ENCODE measurements around the gene CDH13. TPM values are rescaled to one million over a fixed set of nuclear protein-coding genes. Genes with fewer than 3 reads are reported as not detected.
A peak's percentile ranks its signal among the peaks of the same experiment; 100 is the strongest.

Gene CDH13
- total RNA-seq, 1 experiment from 2014 or later, result 66.0 TPM

DNA sequence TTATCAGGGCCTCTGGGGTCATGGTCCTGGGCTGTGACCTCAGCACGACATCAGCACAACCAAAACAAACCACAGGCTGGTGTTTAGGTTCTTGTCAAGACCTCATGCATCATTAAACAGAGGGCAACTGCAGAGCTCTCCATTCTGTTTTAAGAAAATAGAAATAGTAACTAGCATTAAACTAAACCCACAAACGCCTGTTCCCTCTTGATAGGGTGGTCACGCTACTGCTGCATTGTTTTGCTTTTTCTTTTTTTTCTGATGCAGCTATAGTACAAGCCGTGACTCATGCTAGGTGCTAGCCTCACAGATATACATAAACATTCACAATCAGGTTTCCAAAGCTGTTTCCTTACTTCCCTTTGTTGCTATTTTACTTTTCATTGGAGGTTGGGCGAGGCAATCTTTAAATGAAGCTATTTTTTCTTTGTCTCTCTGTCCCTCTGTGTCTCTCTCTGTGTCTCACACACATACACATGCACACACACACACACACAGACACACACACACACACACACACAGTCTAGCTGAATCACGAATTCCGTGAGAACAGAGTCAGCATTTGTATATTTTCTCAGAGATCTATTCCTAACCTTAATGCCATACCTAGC, 310.3 kb downstream of the CDH13 start:
- peak; percentile 88 for DNase-seq (ENCODE audit: low read depth)

DNA sequence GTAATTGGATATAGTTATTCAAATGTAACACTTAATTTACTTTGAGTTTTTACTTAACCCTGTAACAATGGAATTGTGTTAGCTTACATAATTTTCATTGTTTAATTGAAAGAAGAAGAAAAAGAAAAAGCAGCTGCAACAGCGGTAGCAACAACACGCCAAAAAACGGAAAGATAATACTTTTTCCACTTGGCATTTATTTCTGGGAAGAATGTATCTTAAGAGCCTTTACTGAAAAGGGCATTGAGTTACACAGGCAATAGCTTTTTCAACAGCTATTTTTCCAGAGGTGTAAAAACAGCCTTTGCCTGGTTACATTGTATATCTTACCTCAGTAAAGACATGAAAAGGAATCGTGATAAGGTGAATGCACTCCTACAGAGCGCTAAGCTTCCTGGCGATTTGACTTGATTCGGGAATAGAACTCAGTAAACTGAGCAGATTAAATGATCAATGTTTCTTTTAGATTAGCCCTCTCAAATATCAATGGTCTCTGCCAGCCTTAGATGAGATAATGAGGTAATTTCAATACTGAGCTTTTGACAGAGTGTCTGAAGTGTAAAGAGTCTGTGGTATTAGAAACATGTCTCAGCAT, 311.3 kb downstream of the CDH13 start:
- no peak for DNase-seq (ENCODE audit: low read depth)

DNA sequence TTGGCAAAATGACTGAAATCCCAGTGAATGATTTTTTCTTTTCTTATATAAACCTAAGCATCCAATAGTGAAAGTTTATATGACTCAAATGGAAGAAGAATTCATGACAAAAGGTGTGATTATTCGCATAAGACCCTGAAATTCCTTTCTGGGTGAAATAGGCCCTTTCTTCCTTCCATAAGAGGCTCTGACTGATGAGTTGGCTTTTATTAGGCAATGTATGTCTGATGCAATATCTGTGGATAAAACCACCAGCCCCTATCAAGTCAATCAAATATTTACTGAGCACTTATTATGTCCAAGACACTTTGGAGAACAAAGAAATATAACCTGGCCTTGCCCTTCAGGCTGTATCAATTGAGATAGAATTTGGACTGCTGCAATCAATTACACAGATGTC, 316.6 kb downstream of the CDH13 start:
- DNase-seq (ENCODE audit: low read depth), result peak; percentile 65

- DNase-seq (ENCODE audit: low read depth), result peak; percentile 90
Measured at GRCh38 chr16:82945420-82946101, 318.8 kb downstream of the CDH13 start.

GRCh38 chr16:82947698-82948097, 320.9 kb downstream of the CDH13 start:
- DNase-seq (ENCODE audit: low read depth), result no peak

DNA sequence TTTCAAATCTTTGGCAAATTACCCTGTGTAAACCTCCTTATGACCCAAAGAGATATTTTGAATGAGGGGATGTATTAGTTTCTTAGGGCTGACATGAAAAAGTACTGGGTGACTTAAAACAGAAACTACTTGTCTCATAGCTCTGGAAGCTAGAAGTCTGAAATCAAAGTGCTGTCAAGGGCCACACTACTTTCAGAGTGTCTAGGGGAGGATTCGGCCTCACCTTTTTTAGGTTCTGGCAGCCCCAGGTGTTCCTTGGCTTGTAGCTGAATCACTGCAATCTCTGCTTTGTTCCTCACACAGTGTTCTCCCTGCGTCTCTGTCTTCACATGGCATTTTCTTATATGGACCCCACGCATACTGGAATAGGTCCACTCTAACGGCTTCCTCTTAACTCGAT, 322.2 kb downstream of the CDH13 start:
- no peak for DNase-seq (ENCODE audit: low read depth)

DNA sequence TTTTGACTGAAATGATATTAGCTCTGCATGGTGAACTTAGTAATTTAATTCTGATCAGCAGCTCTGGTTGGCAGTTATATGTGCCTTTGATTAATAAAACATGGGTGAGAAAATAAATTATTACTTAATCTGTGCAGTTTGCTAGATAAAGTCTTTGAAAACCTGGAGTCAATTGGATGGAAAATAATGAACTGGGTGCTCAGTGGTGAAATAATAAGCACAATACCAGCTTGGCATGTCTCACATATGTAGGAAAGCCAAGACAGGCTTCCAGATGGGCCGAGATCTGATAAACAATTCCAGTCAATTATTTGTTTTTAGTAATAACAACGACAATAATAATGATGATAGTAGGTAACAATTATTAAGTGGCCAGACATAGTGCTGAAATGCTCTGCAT, 326.7 kb downstream of the CDH13 start:
- no peak for DNase-seq (ENCODE audit: low read depth)

DNA sequence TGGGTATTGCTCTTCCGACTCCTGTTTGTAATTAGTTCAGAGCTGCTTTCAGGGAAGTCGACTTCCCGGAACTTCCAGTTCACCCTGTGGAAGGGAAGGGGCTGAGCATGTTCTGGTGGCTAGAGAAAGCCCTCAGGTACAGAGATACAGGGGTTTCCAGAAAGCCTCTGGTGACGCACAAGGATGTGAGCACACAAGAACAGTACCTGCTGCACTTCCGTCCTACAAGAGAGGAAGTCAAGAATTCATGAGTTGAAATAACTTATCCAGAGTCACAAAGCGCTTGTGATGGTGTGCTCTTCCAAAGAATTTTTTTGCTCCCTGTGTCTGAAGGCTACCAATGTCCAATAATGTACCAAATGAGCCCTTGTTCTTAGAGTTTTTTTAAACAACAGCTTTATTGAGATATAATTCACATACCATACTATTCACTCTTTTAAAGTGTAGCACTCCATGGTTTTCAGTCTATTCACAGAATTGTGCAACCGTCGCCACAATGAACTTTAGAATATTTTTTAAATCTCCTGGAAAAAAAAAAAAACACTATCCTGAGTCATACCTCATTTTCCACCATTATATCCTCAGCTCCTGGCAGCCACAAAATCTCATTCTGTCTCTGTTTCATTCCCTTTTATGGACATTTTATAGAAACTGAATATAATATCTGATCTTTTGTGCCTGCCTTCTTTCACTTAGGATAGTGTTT, 327.6 kb downstream of the CDH13 start:
- peak; percentile 44 for DNase-seq (ENCODE audit: low read depth)

GRCh38 chr16:82955741-82956348, 329.1 kb downstream of the CDH13 start:
- no peak for DNase-seq (ENCODE audit: low read depth)

DNA sequence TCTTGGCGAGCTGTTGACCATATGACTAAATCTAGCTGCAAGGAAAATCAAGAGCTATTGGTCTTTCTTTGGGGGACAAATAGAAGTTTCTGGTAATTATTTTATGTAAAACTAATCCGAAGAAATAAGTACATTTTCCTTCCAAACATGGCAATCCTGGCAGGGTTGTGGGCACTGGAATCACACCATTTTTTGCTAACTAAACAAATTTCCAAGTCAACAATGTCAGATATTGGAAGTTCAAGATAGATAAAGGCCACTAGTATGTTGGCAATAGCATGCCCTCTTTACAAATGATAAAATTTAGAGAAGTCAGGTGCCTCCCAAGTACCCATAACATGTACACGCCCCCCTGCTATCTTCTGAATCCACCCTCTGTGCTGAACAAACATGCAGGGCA, 330.4 kb downstream of the CDH13 start:
- no peak for DNase-seq (ENCODE audit: low read depth)

DNA sequence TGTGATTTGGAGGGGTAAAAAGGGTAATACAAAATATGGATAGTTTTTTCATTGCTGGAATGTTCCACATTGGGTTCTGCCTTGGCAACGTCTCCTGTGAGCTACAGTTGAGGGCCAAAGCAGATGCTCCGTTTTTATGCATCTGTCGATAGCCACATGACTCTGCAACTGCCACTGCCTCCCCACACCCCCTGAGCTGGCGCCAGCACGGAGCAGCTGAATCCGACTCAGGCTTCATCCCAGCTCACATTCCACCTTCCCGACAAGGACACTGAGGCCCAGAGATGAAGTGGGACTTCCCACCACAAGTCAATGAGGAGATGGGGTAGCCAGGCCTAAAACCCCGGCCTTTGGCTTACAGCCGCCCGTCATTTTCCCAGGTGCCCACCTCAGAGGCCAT, 334.1 kb downstream of the CDH13 start:
- DNase-seq (ENCODE audit: low read depth), result no peak

DNA sequence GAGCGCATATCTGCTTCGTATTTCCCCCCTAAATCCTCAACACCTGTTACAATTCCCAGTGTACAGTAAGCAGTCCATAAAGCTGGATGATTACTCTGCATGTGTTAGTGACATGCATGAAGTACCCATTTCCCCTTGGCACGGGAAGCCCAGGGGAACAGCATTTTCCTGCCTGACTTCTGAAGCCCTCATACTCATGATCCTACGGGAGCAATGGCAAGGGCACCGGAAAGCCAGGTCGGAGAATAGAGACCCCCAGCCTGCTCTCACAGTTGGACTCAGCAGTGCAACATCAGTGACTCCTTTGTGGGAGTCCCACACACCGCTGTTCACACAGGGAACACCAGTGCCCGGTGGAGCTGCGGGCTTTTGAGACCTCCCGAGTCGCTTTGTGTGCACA, 336.9 kb downstream of the CDH13 start:
- DNase-seq (ENCODE audit: low read depth), result no peak

DNA sequence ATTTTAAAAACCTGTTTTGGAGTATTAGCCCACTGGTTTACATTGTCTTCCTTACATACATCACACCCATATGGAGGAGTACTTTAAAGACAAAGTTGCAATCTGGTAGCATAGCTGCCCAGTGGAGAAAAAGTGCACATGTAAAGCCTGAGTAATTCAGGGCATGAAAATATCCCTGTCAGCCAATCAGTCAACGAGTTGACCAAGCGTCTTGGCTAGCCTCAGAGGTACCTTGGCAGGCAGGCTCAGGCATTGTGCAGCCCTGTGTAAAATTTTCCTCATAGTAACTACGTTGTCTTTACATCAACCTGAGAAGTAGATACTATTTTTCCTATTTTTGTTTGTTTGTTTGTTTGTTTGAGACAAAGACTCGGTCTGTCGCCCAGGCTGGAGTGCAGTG, 339.0 kb downstream of the CDH13 start:
- no peak for DNase-seq (ENCODE audit: low read depth)

- DNase-seq (ENCODE audit: low read depth), result no peak
Measured at GRCh38 chr16:82967424-82967823, 340.7 kb downstream of the CDH13 start.

DNA sequence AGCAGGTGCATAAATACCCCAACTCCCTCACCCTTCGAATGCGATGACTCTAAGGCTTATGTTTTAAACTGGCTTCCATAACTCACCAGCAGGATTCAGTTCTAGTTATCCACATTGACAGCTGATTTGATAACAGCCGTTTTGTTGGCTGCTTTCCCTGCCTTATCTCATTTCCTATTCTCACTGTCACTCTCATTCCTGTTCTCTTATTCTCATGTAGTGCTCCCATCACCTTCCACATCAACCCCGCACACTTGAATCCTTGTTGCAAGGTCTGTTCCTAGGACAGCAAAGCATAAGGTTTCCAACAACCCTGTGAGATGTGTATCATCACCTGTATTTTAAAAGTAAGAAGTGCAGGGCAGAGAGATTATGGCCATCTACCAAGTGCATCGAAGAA, 344.4 kb downstream of the CDH13 start:
- DNase-seq (ENCODE audit: low read depth), result no peak

DNA sequence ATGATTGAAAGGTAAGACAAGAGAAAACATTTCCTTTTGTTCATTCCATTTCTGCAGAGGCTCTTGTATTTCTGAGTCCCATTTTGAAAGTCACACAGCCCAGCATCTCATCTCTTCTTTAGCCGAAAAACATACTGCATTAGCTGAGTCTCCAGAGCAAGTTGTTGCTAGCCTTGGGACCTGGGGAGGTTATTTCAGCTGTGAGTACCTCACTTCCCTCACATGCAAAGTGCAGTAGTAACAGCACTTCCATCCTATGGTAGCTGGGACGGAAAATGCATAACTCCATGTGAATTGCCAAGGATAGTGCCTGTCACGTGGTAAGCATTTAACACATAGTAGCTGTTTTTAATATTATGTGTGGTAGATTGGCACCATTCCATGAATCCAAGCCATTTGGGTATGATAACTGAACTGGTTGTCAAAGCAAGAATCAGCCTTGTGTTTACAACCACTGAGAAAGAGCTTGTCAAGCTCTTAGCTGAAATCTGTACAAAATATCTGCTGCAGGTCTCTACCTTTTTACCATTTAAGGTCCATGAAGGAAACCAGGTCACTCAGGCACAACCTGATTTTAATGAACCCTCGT, 345.7 kb downstream of the CDH13 start:
- DNase-seq (ENCODE audit: low read depth), result no peak

DNA sequence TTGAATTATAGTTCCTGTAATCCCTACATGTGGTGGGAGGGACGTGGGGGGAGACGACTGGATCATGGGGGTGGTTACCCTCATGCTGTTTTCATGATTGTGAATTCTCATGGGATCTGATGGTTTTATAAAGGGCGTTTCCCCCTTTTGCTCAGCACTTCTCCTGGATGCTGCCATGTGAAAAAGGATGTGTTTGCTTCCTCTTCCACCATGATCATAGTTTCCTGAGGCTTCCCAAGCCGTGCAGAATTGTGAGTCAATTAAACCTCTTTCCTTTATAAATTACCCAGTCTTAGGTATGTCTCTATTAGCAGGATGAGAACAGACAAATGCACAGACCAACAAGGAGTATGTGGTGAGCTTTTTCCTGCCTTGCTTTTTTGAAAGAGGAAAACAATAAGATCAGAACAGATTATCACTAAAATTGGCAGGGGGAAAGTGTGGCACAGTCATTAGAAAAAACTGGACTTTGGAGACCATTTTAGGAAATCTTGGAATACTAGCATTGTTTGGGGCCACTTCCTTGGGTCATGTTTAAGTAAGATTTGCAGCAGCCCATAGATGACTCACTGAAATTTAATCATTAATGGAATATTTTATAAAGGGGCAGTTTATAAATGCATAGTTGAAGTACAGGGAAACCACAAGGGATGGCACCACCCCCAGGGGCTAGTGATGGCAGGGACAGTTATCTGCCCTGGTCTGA, 352.8 kb downstream of the CDH13 start:
- peak; percentile 18 for DNase-seq (ENCODE audit: low read depth)

DNA sequence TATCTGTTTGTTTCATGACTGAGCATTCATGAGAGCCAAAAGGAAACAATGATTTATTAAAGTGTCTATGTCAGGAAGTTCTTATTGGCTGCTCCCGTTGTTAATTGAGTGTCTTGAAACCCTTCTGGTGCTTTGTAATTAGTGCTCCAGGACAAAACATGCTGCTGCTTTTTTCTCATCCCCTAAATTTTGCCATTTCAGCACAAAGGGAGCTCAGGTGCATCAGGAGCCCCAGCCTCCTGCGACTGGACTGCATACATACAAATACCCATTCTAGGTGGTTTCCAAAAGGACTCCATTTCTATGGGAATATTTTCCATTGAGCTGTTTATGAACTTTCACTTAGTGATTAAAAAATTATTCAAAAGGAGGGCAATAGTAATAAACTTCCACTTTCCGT, 354.0 kb downstream of the CDH13 start:
- no peak for DNase-seq (ENCODE audit: low read depth)

GRCh38 chr16:82987767-82988166, 361.0 kb downstream of the CDH13 start:
- DNase-seq (ENCODE audit: low read depth), result peak; percentile 70

DNA sequence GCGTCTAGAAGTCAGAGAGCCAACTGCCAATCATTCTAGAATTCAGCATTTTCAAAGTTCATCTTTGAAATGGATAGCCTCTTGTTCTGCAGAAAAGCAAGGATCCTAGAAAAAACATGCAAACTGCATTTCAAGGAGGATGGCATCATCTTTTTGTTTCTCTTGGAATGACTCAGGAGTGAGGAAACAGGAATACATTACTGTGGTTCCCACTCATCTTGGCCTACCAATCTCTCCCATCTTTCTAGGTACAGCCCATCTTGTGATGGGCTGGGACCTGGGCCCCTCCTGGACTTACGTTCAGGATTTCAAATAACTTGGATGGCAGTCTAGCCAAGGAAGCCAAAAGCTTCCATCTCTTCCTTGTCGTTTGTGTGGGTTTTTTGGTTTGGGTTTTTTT, 363.4 kb downstream of the CDH13 start:
- peak; percentile 84 for DNase-seq (ENCODE audit: low read depth)

DNA sequence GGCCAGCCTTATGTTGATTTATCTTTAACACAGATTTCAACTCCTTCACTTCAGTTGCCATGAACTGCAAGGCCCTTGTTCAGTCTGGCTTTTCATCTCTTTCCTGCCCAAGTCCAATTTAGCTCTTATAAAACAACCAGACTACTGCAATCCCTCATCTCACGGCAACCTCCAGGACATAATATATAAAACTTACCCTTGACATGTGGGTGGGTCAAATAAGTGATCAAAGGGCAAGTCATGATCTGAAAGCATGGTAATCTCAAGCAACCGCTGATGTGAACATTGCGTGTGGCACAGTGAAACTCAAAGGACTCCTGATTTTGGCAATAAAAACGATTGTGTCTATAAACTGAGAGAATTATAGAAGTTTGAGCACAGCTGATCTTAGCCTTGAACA, 364.6 kb downstream of the CDH13 start:
- no peak for DNase-seq (ENCODE audit: low read depth)

Data from HT1080 (cell line).